Measurements from ENCODE around the gene PRR7.

The PRR7 gene

GRCh38 chr5:177438468-177438867 lies 8.1 kb upstream of the PRR7 start:
- no peak for DNase-seq

DNA sequence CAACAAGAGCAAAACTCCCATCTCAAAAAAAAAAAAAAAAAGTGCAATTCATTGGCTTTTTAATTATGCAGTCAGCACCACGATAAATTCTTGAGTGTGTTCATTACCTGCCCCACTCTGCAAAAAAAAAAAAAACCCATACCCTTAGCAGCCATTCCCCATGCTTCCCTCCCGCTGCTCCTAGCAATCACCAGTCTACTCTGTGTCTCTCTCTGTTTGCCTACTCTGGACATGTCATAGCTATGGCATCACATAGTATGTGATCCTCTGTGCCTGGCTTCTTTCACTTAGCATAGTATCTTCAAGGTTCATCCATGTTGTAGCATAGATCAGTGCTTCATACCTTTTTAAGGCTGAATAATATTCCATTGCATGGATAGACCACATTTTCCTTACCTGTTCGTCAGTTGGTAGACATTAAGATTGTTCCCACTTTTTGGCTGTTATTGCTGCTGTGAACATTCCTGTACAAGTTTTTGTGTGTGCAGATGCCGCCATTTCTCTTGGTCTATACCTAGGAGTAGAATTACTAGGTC lies 7.0 kb upstream of the PRR7 start:
- no peak for DNase-seq

DNA sequence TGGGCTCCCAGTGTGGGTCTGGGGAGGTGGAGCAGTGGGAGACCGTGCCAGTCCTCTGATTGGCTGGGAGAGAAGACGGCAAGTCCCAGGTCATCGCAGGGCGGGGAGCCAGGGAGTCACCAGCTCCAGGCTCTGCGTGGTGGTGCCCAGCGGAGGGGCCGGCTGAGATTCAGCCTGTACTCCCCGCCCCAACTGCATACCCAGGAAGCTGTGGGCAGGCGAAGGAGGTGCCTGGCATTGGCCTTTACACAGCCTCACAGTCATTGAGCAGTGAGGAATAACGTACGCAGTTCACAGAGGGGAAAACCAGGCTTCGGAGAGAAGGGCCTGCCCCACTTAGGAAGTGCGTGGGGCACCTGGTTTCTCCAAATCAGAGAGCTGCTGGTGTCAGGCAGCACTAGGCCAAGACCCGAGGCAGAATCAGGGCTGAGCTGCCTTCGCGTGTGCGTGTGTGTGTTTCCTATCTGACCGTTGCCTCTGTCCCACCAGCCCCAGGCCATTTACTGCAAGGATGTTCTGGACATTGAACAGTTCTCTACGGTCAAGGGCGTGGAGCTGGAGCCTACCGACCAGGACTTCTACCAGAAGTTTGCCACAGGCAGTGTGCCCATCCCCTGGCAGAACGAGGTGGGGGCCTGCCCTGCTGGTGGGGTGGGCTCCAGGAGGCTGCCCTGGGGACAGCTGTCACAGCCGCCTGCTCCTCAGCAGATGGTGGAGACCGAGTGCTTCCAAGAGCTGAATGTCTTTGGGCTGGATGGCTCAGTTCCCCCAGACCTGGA lies 6.2 kb upstream of the PRR7 start:
- DNase-seq = no peak

DNA sequence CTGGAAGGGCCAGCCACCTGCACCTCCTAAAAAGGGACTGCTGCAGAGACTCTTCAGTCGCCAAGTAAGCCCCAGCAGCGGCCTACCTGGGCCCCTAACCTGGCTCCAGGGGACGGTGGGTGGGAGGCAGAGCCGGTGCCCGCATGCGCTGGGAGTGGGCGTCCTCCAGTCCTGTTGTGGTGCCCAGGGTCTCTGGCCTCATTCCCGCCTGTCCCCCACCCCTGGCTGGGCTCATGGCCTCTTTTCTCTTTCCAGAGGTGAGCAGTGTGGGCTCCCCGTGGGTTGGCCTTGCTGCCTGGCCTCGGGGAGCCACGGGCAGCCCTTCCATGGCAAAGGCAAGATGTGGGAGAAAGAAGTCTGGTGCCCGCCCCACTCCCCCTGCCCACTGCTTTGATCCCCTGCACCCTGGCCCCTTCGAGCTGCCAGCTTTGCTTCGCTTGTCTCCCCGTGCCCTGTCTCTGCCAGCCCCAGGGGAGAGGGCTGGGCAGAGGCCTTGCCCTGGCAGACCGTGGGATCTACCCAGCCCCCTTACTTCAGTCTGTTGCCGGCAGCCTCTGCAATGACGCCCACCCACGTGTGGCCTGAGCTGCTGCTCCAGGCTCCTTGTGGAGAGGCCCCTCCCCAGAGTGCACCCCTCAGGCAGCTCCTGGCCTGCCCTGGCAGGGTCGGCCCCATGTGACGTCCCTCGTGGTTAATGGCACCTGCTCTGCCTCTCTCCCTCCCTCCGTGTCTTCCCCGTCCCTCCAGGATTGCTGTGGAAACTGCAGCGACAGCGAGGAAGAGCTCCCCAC lies 5.4 kb upstream of the PRR7 start:
- no peak for DNase-seq

DNA sequence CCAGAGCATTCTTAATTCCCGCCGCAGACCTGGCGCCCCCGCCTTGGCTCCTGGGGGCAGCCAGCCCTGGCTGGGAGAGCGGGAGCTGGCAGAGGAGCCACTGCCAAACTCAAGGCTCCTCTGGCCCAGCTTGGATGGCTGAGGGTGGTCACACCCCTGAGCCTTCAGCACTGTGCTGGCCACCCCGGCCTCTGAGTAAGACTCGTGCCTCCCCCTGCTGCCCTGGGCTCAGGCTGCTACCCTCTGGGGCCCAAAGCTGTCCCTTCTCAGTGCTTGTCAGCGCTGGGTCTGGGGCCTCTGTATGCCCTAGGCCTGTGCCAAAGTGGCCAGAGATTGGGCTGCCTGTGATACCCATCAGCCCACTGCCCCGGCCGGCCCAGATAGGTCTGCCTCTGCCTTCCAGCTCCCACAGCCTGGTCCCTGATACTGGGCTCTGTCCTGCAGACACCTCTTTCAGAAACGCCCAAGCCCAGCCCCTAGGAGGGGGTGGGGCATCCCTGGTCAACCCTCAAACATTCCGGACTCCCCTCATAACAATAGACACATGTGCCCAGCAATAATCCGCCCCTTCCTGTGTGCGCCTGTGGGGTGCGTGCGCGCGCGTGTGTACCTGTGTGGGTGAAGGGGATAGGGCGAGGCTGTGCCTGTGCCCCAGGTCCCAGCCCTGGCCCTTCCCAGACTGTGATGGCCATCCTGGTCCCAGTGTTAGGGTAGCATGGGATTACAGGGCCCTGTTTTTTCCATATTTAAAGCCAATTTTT lies 4.4 kb upstream of the PRR7 start:
- no peak for DNase-seq

- DNase-seq = no peak
Measured at GRCh38 chr5:177443144-177443983, 3.2 kb upstream of the PRR7 start.

- DNase-seq = no peak
Measured at GRCh38 chr5:177444106-177445051, 2.2 kb upstream of the PRR7 start.

DNA sequence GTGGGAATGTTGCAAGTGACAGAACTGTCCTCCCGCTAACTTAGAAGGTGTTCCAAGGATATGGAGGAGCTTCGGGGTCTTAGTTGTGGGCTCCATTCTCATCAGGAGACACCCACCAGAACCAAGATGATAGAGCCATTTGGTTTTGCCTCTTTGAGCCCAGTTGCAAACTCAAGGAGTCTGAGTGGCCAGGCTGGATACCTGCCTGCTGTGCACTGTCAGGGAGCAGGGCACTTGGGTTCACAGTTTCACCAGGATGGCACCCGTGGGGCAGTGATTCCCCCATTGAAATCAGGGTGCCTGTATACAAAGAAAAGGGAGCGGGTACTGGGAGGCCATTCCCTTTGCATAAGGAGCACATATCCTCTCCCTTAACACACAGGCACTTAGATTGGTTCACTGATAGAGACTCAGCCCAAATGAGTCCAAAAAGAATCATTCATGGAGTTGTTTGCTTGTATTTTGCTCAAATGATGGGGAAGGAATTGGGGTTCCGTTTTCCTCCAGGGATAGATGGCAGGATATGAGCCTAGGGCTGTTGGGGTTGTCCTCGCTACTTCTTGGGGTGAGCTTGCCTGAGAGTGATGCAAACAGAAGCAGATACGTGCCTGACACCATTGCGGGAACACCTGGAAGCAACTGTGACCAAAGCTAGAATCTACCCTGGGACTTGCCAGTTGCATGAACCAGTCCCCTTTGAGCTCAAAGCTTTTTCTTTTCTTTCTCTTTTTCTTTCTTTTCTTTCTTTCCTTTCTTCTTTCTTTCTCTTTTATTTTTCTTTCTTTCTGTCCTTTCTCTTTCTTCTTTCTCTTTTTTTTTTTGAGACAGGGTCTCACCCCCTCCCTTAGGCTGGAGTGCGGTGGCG lies 1.3 kb upstream of the PRR7 start:
- no peak for DNase-seq

GRCh38 chr5:177445917-177446199 lies 756 bp upstream of the PRR7 start:
- DNase-seq = no peak

DNA sequence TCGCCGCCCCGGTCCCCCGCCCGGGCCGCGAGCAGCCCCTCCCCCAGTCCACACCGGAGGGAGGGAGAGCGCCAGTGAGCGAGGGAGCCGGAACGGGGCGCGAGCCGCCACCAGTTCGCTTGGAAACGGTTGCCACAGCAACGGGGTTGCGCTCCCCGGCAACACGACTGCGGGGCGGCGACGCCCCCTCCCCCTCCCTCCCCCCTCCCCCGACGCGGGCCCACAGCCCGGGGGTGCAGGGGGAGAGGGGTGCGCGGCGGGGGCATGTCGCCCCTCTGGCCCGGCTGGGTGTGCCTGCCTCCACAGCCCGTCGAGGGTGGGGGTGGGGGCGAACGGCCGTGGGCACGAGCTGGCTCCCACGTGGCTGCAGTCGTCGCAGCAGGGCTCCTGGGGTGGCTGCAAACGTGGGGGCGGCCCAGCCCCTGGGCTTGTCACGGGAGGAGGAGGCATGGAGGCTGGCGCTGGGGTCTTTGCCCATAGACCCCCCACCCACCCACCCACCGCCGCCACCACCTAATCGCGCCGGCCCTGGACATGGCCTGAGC lies 524 bp downstream of the PRR7 start:
- peak in 1 of 2 experiments; percentile 42 for DNase-seq

- DNase-seq = peak; percentile 92 to 95
Measured at GRCh38 chr5:177447611-177448243, 1.1 kb downstream of the PRR7 start.

DNA sequence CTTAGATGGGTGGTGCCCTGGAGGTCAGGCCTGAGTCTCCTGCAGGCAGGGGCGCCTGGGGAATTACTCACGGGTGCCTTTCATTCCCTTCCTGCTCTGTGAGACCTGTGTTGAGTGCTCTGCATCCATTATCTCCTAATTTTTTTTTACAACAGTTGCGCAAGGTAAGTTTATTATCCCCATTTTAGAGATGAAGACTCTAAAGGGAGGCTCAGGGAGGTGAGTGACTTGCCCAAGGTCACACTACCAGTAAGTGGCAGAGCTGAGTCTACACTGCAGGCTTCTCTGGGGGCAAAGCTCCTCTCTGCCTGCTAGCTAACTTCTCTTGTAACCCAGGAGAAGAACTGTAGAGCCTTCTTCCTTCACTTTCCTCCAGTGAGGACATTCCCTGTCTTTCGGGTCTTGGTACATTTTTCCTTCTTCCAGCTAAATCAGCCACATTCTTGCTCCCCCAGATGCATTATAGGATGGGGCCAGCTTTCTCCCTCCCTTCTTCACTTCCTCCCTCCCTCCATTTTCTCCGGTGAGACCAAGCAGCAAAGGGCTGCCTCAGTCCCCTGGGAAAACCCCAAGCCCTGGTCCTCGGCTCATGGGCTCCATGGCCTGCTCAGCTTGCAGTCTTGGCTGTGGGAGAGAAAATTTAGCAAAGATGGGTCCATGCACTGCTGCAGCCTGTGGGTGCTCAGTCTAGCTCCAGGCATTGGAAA lies 1.8 kb downstream of the PRR7 start:
- DNase-seq = no peak

DNA sequence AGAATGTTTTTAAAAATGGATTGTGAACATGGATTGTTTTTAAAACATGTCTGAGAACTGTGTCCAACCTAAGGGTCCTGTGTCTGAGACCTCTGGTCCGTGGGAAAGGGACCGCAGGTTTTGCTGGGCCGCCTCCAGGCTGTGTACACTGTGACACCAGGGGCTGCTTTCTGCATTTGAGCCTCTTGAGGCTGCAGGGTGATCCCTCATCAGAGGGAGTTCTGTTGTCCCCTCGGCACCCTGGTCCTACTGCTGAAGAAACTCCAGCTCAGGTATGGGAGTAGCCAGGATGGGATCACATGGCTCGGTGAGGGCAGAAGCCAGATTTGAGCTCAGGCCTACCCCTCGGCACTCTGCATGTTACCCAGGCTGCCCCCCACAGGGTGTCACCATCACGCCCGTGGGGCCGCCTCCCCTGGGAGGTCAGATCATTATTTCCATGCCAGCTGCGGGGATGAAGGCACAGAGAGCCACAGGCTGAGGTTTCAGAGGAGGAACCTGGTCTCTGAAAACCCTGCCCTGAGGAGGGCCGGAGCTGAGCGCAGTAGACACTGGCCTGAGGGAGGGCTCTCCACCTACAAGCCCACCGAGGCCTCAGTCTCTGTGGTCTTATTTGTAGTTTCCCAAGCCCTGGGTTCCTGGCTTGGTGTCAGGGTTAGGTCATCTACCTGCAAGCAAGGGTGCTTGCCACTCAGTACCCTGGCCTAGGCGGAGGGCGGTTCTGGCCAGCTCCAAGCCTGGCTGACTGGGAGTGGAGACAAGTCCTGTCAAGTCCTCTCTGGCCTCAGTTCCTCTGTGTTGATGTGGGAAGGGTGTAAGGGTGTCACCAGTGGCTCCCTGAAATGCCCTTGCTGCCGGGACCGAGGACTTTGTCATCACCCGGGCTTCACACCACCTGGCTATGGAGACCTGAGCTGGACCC lies 2.8 kb downstream of the PRR7 start:
- DNase-seq = no peak

- no peak for DNase-seq
Measured at GRCh38 chr5:177450667-177451424, 4.2 kb downstream of the PRR7 start.

- no peak for DNase-seq
Measured at GRCh38 chr5:177452688-177453638, 6.3 kb downstream of the PRR7 start.

Data from SW 1271 (cell line).